Right lobe of liver (tissue), 6 donors: ENCODE results near the gene RUNX2. TPM values are rescaled to one million over a fixed set of nuclear protein-coding genes. Genes with fewer than 3 reads are reported as not detected.

Experiments
- ATAC-seq, 4 donors: fragments of 200-7000 bp; cut with Tn5 transposase; one replicate each; pipeline ENCODE4 v1.9.1; 2020; ENCODE audit warnings: mild to moderate bottlenecking in 4 of 4, moderate library complexity in 4 of 4
- DNase-seq, 3 donors: peaks; one replicate each; pipeline ENCODE4 v3.0.0-alpha.2; 2020
- H3K27ac ChIP-seq, 3 donors: fragments of 200-600 bp; one replicate each; pipeline ENCODE4 v1.8.0; 2022
- H3K27me3 ChIP-seq, 2 donors: fragments of 200-600 bp; one replicate each; pipeline ENCODE4 v1.8.0; 2022
- H3K36me3 ChIP-seq, 4 donors: fragments of 200-600 bp; sonication (generic) in 1 of 4; one replicate each; pipeline versions ENCODE4 v1.5.1 to v1.8.0; 2017 to 2022; ENCODE audit warnings: control low read depth in 1 of 4
- H3K4me1 ChIP-seq, 4 donors: fragments of 200-600 bp; sonication (generic) in 1 of 4; one replicate each; pipeline versions ENCODE4 v1.5.1 to v1.8.0; 2017 to 2022; ENCODE audit warnings: control low read depth in 1 of 4
- H3K4me3 ChIP-seq, 3 donors: fragments of 200-600 bp; one replicate each; pipeline ENCODE4 v1.8.0; 2022
- H3K9me3 ChIP-seq, 4 donors: fragments of 200-600 bp; sonication (generic) in 1 of 4; one replicate each; pipeline versions ENCODE4 v1.5.1 to v1.8.0; 2017 to 2022; ENCODE audit warnings: control low read depth in 1 of 4
- POLR2A ChIP-seq: fragments of 450-650 bp; IDR thresholded peaks from one replicate; pipeline ENCODE4 v1.6.1; 2017; ENCODE audit warnings: antibody characterized with exemption, mild to moderate bottlenecking
- WGBS: methylation state at CpG from one replicate; pipeline ENCODE4 v1.1.6; 2018; ENCODE audit warnings: low coverage, low lambda C conversion rate; ENCODE audit not compliant: insufficient coverage; ENCODE audit errors: missing lambda C conversion rate; 5-methylcytosine and 5-hydroxymethylcytosine counted together
- intact Hi-C, 2 donors: fragments of 100-400 bp; cut with DNase I; formaldehyde crosslinking; loops; one replicate each; pipeline versions ENCODE4 v1.11.2 to v1.14.1; 2022
- total RNA-seq, 6 experiments: library from RNA; depleted of rRNA in 2 of 6; stranded (reverse); fragments of >200 nt in 2 of 6; fragmentation: NEBNext Ultra II Directional in 3 of 6; extraction: Animal tissue kit (Norgen Biotek cat#: 25700) in 3 of 6; gene quantifications; one replicate each; pipeline versions ENCODE4 v1.1.0 to v1.2.4, GENCODE V29; 2016 to 2023
- TF ChIP-seq, protein P1 (sequence below), 4 donors: fragments of 200-600 bp in 3 of 4; fragments of 450-650 bp in 1 of 4; IDR thresholded peaks; one replicate each; pipeline versions ENCODE4 v1.5.1 to v1.8.0; 2016 to 2022; ENCODE audit warnings: antibody characterized with exemption in 4 of 4, mild to moderate bottlenecking in 2 of 4
- donor health status: DM: no; HTN: yes; CAD: no.
- donor health status: DM: no; HTN: no; CAD: no.
- donor health status: DM: no; HTN: no; CAD: no.
- donor health status: DM: no; HTN: yes; CAD: no.
- donor health status: DM: no; HTN: yes; CAD: no.

Gene RUNX2
- total RNA-seq, 6 experiments from 2014 or later, result 0.15 to 0.80 (median 0.43) TPM

GRCh38 chr6:45568626-45569025 lies 240.5 kb downstream of the RUNX2 start:
- no peak for ATAC-seq

DNA sequence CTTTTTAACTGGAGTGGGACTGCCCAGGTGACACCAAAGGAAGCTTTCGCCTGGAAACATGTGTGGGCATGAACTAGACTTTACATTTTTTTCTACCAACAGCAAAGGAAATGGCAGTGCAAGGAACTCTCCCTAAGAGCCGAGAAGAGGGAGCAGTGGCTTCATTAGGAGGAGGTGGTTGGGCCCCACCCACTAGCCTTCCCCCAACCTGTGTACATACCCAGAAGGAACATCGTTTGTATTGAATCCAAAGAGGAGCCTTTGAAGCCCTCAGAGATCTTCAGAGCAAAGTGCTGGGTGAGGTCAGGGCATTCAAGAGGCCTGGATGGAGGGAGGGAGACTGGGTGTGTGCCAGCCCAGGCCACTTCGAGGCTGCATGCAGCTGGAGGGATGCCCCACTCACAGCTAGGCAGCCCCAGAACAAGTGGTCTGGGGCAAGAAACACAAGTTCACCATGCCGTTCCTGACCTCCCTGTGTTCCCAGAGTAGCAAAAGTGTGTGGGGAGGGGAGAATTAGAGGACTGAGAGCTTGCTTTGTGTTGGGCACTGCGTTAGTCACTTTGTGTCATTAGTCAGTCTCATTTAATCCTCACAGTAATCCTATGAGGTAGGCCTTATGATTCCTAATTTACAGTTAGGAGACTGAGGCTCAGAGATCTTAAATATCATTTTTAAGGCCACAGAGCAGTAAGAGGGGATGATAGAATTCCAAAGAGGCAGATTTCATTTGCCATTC lies 241.2 kb downstream of the RUNX2 start:
- 90% methylated on average over 3 of the region's 6 CpGs for WGBS
- intact Hi-C loops, result no loop called here
- no peaks in the 10 kb centered on the region for H3K36me3 ChIP-seq
- no peak overlapping the region for H3K4me3 ChIP-seq
- ATAC-seq, result no peak
- H3K9me3 ChIP-seq, result no peaks in the 10 kb centered on the region
- no peaks in the 10 kb centered on the region for H3K4me1 ChIP-seq
- H3K27ac ChIP-seq, result no peak overlapping the region
- no peaks in the 10 kb centered on the region for H3K27me3 ChIP-seq
- TF ChIP-seq, protein P1, sequence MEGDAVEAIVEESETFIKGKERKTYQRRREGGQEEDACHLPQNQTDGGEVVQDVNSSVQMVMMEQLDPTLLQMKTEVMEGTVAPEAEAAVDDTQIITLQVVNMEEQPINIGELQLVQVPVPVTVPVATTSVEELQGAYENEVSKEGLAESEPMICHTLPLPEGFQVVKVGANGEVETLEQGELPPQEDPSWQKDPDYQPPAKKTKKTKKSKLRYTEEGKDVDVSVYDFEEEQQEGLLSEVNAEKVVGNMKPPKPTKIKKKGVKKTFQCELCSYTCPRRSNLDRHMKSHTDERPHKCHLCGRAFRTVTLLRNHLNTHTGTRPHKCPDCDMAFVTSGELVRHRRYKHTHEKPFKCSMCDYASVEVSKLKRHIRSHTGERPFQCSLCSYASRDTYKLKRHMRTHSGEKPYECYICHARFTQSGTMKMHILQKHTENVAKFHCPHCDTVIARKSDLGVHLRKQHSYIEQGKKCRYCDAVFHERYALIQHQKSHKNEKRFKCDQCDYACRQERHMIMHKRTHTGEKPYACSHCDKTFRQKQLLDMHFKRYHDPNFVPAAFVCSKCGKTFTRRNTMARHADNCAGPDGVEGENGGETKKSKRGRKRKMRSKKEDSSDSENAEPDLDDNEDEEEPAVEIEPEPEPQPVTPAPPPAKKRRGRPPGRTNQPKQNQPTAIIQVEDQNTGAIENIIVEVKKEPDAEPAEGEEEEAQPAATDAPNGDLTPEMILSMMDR (IDR thresholded peaks at IDR 0.05), result no peak
- no peak for TF ChIP-seq POLR2A
- no peak for DNase-seq

More at GRCh38 chr6:45568626-45569025, 240.5 kb downstream of the RUNX2 start:
- Histone ChIP-seq H3K27me3 (no peaks in the 10 kb centered on the region), H3K4me3 (no peak overlapping the region), H3K4me1 (no peaks in the 10 kb centered on the region), H3K36me3 (no peaks in the 10 kb centered on the region), H3K9me3 (no peaks in the 10 kb centered on the region), H3K27ac (no peak overlapping the region)
- 100% methylated on average over 1 of the region's 5 CpGs for WGBS
- TF ChIP-seq, protein P1 (IDR thresholded peaks at IDR 0.05), result no peak
- TF ChIP-seq POLR2A, result no peak
- intact Hi-C loops, result no loop called here
- no peak for DNase-seq

DNA sequence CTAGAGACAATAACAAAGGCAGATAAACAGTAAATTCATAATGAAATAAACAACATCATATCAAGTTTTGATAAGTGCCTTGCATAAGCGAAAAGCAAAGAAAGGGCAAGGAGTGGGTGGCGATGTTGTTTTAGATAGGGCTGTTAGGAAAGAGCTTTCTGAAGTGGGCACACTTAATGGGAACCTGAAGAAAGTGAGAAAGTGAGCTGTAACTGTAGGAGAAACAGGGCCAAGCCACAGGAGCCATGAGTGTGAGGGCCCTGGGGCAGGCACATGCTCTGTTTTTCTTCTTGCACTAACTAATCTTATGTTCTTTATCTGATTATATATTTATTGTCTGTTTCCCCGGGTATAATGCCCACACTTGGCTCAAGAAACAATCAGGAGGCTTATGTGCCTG lies 243.0 kb downstream of the RUNX2 start:
- H3K4me3 ChIP-seq, result no peak overlapping the region
- 81% methylated on average over 3 of the region's 3 CpGs for WGBS
- DNase-seq, result no peak
- intact Hi-C loops, result no loop called here
- no peaks in the 10 kb centered on the region for H3K9me3 ChIP-seq
- H3K27ac ChIP-seq, result no peak overlapping the region
- H3K36me3 ChIP-seq, result no peaks in the 10 kb centered on the region
- H3K4me1 ChIP-seq, result no peaks in the 10 kb centered on the region
- no peak for TF ChIP-seq POLR2A
- TF ChIP-seq, protein P1 (IDR thresholded peaks at IDR 0.05), result no peak
- ATAC-seq, result no peak
- no peaks in the 10 kb centered on the region for H3K27me3 ChIP-seq

DNA sequence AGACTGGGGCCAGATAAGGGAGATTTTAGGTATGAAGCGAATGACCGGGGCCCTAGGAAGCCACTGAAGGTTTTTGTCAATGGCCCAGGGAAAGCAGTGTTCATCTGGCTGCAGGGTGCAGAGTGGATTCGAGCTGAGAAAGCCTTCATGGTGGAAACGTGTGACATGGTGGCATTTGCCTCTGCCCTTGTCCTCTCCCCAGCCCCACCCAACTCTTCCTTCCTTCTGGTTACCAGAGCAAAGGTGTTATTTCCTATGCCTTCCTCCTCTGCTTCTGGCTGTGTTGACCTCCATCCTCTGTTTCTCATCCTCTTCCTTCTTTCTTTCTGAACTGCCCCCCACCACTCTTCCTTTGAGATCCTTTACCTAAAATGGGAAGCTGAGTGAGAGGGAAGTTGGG lies 244.7 kb downstream of the RUNX2 start:
- no peaks in the 10 kb centered on the region for H3K27me3 ChIP-seq
- H3K9me3 ChIP-seq, result no peaks in the 10 kb centered on the region
- H3K4me1 ChIP-seq, result no peaks in the 10 kb centered on the region
- no peak overlapping the region for H3K27ac ChIP-seq
- H3K4me3 ChIP-seq, result no peak overlapping the region
- TF ChIP-seq POLR2A, result no peak
- TF ChIP-seq, protein P1 (IDR thresholded peaks at IDR 0.05), result no peak
- DNase-seq (no peak), ATAC-seq (no peak)
- intact Hi-C loops, result no loop called here
- H3K36me3 ChIP-seq, result no peaks in the 10 kb centered on the region
- 60% methylated on average over 2 of the region's 4 CpGs for WGBS
